Iris pigment epithelial cell (primary cell): ENCODE measurements around the gene SIAH1.
A peak's percentile ranks its signal among the peaks of the same experiment; 100 is the strongest.
"Not testable (repeated sequence)": the region's sequence is repeated elsewhere in the genome, so short reads cannot be mapped to it uniquely, and the experiment has no call there.

Experiments
- DNase-seq: peaks from one replicate; pipeline ENCODE4 v3.0.0-alpha.2; 2011; ENCODE audit warnings: low read depth

Gene SIAH1

DNA sequence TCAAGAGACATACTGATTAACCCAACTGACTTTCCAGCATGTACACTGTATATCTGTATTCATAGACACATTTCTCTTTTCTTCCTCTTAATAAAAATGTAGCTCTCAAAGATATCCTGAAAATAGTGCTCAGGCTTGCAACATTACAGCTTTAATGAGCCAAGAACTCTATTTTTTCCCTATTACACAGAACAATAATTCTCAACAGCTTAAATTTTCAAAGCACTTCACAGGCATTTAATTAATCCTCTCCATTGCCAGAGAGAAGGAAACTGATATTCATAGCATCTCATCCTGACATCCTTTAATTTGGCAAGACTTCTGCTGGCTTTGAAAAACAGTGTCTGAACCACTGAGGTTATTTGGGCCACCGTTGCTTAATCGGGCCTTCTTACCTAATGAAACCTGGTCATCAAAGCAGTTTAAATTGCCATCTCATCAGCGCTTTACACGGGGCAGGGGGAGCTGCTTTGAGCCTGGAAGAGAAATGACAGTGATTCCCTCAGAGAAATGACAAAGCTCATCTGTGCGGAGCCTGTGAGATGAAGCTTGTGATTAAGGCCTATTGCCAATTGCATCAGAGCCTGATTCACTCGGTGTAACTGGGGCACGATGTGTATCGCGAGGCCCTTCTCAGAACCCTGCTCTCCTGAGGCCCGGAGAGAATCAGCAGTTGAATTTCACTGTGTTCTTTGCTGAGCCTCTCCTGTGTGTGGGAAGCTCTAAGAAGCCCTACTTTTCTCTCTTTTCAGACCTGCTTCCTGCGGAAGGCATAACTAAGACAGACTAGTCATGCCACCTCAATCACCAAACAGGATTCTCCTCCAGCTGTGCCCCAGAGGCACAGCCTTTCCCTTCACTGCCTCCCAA lies 8.5 kb upstream of the SIAH1 start:
- peak; percentile 89 for DNase-seq

- DNase-seq: no peak
These were observed 7.2 kb upstream of the SIAH1 start for GRCh38 chr16:48392407-48392806.

DNA sequence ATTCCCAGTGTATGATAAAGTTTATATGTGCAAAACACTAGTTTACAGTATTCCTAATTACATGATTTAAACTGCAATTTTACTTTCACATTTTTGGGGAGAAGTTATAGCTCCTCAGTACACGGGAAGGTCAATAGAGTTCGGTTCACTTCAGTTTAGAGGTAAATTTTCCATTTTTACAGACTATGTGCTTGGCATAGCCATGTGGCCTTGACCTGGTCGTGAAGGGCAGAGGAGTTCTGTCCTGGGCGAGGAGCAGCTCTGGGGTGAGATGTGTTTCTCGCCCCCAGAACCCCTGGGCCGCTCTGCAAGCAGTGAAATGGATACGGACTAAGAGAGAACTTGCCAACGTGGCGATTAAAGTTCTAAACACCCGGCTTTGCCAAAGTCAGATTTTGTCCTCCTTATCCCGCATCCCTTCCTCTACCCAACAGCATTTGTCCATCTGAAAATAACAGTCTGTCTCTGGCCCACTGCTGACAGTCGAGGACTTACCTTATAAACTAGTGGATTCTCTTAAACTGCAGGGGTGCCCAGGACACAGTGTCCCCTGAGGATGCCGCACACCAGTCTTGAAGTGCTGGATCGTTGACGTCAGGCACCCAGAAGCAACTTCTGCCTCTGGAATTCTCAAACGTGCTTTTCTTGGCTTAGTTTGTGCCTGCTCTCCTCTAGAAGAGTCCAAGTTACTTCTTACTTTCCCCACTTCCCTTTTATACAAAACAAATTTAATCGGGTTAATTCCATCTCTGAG lies 1.5 kb upstream of the SIAH1 start:
- DNase-seq: peak; percentile 40

GRCh38 chr16:48384520-48385252 lies 527 bp downstream of the SIAH1 start:
- peak; percentile 47 for DNase-seq

DNA sequence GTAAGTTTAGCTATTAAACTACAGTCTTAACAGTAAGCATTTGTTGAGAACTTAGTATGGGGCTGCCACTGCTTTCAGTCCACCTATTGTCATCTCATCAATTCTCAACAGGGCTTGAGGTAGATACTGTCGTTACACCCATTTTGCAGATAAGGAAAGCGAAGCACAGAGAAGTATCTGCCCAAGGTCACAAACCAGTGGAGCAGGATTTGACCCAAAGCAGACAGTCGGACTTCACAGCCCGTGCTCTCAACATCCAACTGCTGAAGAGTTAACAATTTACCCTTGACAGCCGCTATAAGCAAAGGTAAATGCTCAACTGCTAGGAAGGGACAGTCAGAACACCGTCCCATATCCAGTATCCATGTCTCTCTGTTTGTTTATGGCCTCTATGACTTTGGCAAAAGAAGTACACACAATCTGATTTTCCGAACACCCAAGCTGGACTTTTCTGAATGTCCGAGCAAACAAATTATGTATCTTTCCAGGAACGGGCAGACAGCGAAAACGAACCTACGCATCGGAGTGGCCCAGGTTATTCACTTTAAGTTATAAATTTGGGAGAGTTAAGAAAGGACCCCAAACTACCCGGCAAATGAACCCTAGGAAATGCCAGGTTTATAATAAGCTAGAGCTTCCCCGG lies 1.2 kb downstream of the SIAH1 start:
- no peak for DNase-seq

GRCh38 chr16:48383009-48383876 lies 2.0 kb downstream of the SIAH1 start:
- peak; percentile 75 for DNase-seq

DNA sequence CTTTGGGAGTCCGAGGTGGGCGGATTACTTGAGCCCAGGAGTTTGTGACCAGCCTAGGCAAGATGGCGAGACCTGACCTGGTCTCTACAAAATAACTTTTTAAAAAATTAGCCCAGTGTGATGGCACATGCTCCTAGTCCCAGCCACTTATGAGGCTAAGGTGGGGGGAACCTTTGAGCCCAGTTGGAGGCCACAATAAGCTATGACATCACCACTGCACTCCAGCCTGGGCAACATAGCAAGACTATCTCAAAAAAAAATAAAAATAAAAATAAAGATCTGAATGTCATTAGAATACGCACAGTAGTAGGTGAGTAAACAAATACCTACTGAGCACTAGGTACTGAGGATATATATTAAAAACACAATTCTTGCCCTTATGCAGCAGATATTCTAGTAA lies 3.1 kb downstream of the SIAH1 start:
- DNase-seq: no peak

DNA sequence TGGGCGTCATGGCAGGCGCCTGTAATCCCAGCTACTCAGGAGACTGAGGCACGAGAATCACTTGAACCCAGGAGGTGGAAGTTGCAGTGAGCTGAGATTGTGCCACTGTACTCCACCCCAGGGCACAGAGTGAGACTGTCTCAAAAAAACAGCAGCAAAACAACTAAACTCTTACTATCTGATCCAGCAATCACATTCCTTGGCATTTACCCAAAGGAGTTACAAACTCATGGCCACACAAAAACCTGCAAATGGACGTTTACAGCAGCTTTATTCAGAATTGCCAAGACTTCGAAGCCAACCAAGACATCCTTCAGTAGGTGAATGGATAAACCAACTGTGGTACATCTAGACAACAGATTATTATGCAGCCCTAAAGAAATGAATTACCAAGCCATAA lies 4.0 kb downstream of the SIAH1 start:
- peak; percentile 79 for DNase-seq

- DNase-seq: no peak
These were observed 6.4 kb downstream of the SIAH1 start for GRCh38 chr16:48378836-48379235.

DNA sequence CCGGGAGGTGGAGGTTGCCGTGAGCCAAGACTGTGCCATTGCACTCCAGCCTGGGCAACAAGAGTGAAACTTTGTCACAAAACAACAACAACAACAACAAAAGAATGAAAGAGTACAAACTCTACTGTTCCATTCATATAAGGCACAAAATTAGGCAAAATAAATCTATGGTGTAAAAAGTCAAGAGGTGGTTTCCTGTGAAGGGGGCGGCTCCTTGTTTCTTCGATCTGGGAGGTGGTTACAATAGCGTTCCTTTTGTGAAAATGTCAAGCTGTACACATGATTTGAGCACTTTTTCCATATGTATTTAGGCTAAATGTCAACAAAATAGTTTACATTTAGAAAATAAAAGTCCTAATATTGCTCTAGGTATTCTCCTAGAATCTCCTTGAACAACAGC lies 6.9 kb downstream of the SIAH1 start:
- DNase-seq: no peak

GRCh38 chr16:48377301-48377700 lies 7.9 kb downstream of the SIAH1 start:
- not testable (repeated sequence) for DNase-seq

- DNase-seq: no peak
These were observed 11.0 kb downstream of the SIAH1 start for GRCh38 chr16:48374255-48374654.

DNA sequence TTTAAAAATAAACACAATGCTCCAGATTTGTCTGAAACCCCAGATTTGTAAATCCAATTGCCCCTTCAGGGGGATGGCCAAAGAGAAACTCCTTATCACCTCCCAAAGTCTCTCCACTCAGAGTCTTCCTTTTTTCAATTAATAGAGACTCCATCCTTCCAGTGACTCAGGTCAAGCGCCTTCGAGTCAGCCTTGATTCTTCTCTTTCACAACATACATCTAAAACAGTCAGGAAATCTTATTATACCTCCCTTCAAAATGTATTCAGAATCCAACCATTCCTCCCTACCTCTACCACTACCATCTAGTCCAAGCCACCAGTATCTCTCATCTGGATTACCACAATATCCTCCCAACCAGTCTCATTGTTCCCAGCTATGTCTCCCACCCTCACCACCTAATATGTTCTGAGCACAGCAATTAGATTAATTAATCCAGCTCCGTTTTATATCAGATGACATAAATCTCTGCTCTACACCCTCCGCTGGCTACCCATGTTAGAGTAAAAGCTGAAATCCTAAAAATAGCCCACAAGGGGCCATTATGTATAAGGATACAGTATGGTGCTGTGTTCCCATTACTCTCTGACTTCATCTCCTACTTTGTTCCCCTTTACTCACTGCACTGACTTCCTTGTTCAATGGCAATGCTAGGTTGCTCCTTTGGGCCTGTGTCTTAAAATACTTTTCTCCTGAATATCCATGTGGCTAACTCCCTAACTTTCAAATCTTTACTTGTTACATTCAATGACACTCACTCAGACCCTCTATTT lies 11.8 kb downstream of the SIAH1 start:
- peak; percentile 34 for DNase-seq

- DNase-seq: no peak
These were observed 12.5 kb downstream of the SIAH1 start for GRCh38 chr16:48372744-48373143.

GRCh38 chr16:48371393-48371780 lies 13.8 kb downstream of the SIAH1 start:
- DNase-seq: peak; percentile 39

- DNase-seq: not testable (repeated sequence)
These were observed 14.4 kb downstream of the SIAH1 start for GRCh38 chr16:48370668-48371392.

DNA sequence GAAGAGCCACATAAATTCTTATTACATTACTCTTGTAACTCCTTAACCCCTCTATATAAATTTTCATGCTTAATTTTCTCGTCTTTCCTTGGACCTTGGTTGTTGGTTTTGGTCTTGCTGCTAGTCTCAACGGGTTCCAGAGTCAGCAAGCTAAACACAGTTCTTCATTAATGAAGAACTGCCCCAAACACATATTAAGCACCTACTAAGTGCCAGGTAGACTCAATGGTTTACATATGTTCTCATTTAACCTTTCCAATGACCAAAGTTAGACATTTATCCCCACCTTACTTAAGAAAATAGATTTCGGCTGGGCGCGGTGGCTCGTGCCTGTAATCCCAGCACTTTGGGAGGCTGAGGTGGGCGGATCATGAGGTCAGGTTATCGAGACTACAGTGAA lies 15.0 kb downstream of the SIAH1 start:
- DNase-seq: no peak

- no peak for DNase-seq
These were observed 15.4 kb downstream of the SIAH1 start for GRCh38 chr16:48369765-48370164.

GRCh38 chr16:48367441-48368049 lies 17.7 kb downstream of the SIAH1 start:
- no peak for DNase-seq
